ENCODE data around the gene TAC4. TPM values are rescaled to one million over a fixed set of nuclear protein-coding genes. Genes with fewer than 3 reads are reported as not detected.
"Not testable (repeated sequence)": the region's sequence is repeated elsewhere in the genome, so short reads cannot be mapped to it uniquely, and the experiment has no call there.

Gene TAC4
- total and polyA plus RNA-seq, 2 experiments from 2014 or later: not detected

- H3K79me2 ChIP-seq (ENCODE audit: insufficient read depth): no peaks in the 10 kb centered on the region
- TF ChIP-seq EZH2phosphoT487 (IDR thresholded peaks at IDR 0.05; ENCODE audit: insufficient read depth, low read depth): no peak
- no peak for TF ChIP-seq EZH2 (IDR thresholded peaks at IDR 0.05; ENCODE audit: insufficient read depth, poor library complexity, severe bottlenecking)
- H3K9ac ChIP-seq: no peak overlapping the region
- peaks cover 4% of the 10 kb centered on the region; the same call in 1 of the 2 replicates for H3K4me1 ChIP-seq (ENCODE audit: insufficient read depth)
- no peak for DNase-seq
- H2AFZ ChIP-seq: no peak overlapping the region
- H4K20me1 ChIP-seq (ENCODE audit: insufficient read depth): no peaks in the 10 kb centered on the region
- H3K27ac ChIP-seq: no peak overlapping the region
- in situ Hi-C loops (cut with MboI): no loop called here
- no peak overlapping the region for H3K4me2 ChIP-seq (ENCODE audit: unreplicated experiment)
- peaks cover 41% of the 10 kb centered on the region for H3K36me3 ChIP-seq (ENCODE audit: low read depth)
- H3K27me3 ChIP-seq (replicated peaks; ENCODE audit: insufficient read depth): no peaks in the 10 kb centered on the region
- no peaks in the 10 kb centered on the region for H3K9me3 ChIP-seq (ENCODE audit: low read depth)
- H3K9me2 ChIP-seq (ENCODE audit: insufficient read depth): no peaks in the 10 kb centered on the region
- WGBS, 2 experiments (ENCODE audit: low coverage in 1 of 2, low lambda C conversion rate in 2 of 2, missing lambda C conversion rate in 2 of 2): 74 to 88% methylated on average over 1 of the region's 1 CpG
- H3F3A ChIP-seq (ENCODE audit: insufficient read depth): no peaks in the 10 kb centered on the region
- no peak overlapping the region for H3K4me3 ChIP-seq
These were observed 17.3 kb downstream of the TAC4 start for GRCh38 chr17:49830605-49831004.

GRCh38 chr17:49829026-49829425 lies 18.8 kb downstream of the TAC4 start:
- no peak overlapping the region for H3K4me3 ChIP-seq
- no peaks in the 10 kb centered on the region for H3K9me2 ChIP-seq (ENCODE audit: insufficient read depth)
- no peak overlapping the region for H3K4me2 ChIP-seq (ENCODE audit: unreplicated experiment)
- 79 to 82% methylated on average over 2 of the region's 2 CpGs for WGBS, 2 experiments (ENCODE audit: low coverage in 1 of 2, low lambda C conversion rate in 2 of 2, missing lambda C conversion rate in 2 of 2)
- H4K20me1 ChIP-seq (ENCODE audit: insufficient read depth): no peaks in the 10 kb centered on the region
- H2AFZ ChIP-seq: no peak overlapping the region
- no peak for DNase-seq
- no peaks in the 10 kb centered on the region for H3K27me3 ChIP-seq (replicated peaks; ENCODE audit: insufficient read depth)
- H3K79me2 ChIP-seq (ENCODE audit: insufficient read depth): no peaks in the 10 kb centered on the region
- H3K9ac ChIP-seq: no peak overlapping the region
- TF ChIP-seq EZH2 (IDR thresholded peaks at IDR 0.05; ENCODE audit: insufficient read depth, poor library complexity, severe bottlenecking) (no peak), EZH2phosphoT487 (IDR thresholded peaks at IDR 0.05; ENCODE audit: insufficient read depth, low read depth) (no peak)
- H3F3A ChIP-seq (ENCODE audit: insufficient read depth): 0 out of 2 replicates have a peak, but pooled peaks cover 1% of the 10 kb centered on the region
- H3K9me3 ChIP-seq (ENCODE audit: low read depth): no peaks in the 10 kb centered on the region
- no peak overlapping the region for H3K27ac ChIP-seq
- in situ Hi-C loops (cut with MboI): no loop called here
- H3K4me1 ChIP-seq (ENCODE audit: insufficient read depth): peaks cover 4% of the 10 kb centered on the region; the same call in 1 of the 2 replicates
- peaks cover 48% of the 10 kb centered on the region for H3K36me3 ChIP-seq (ENCODE audit: low read depth)

GRCh38 chr17:49828325-49828724 lies 19.5 kb downstream of the TAC4 start:
- H3K4me3 ChIP-seq; H3K27ac ChIP-seq; H3K9me3 ChIP-seq (ENCODE audit: low read depth); H3K9me2 ChIP-seq (ENCODE audit: insufficient read depth); in situ Hi-C loops (cut with MboI); H3K27me3 ChIP-seq (replicated peaks; ENCODE audit: insufficient read depth); H2AFZ ChIP-seq; H3F3A ChIP-seq (ENCODE audit: insufficient read depth); H4K20me1 ChIP-seq (ENCODE audit: insufficient read depth); H3K79me2 ChIP-seq (ENCODE audit: insufficient read depth); H3K9ac ChIP-seq; H3K4me2 ChIP-seq (ENCODE audit: unreplicated experiment): not testable (repeated sequence)
- Histone ChIP-seq H3K36me3 (ENCODE audit: low read depth) (peaks cover 44% of the 10 kb centered on the region), H3K4me1 (ENCODE audit: insufficient read depth) (peaks cover 11% of the 10 kb centered on the region)
- DNase-seq: peak; percentile 56
- WGBS, 2 experiments (ENCODE audit: low coverage in 1 of 2, low lambda C conversion rate in 2 of 2, missing lambda C conversion rate in 2 of 2): 22 to 24% methylated on average over 2 of the region's 2 CpGs

- no peak overlapping the region for H3K4me3 ChIP-seq
- DNase-seq: no peak
- no peak overlapping the region for H3K27ac ChIP-seq
- no peaks in the 10 kb centered on the region for H3K9me3 ChIP-seq (ENCODE audit: low read depth)
- H3K9ac ChIP-seq: no peak overlapping the region
- no peaks in the 10 kb centered on the region for H4K20me1 ChIP-seq (ENCODE audit: insufficient read depth)
- H3K79me2 ChIP-seq (ENCODE audit: insufficient read depth): 0 out of 2 replicates have a peak, but pooled peaks cover 2% of the 10 kb centered on the region
- H3K4me1 ChIP-seq (ENCODE audit: insufficient read depth): peaks cover 18% of the 10 kb centered on the region
- H2AFZ ChIP-seq: no peak overlapping the region
- 61 to 74% methylated on average over 2 of the region's 2 CpGs for WGBS, 2 experiments (ENCODE audit: low coverage in 1 of 2, low lambda C conversion rate in 2 of 2, missing lambda C conversion rate in 2 of 2)
- no peaks in the 10 kb centered on the region for H3K27me3 ChIP-seq (replicated peaks; ENCODE audit: insufficient read depth)
- no peak overlapping the region for H3K4me2 ChIP-seq (ENCODE audit: unreplicated experiment)
- TF ChIP-seq EZH2 (IDR thresholded peaks at IDR 0.05; ENCODE audit: insufficient read depth, poor library complexity, severe bottlenecking) (no peak), EZH2phosphoT487 (IDR thresholded peaks at IDR 0.05; ENCODE audit: insufficient read depth, low read depth) (no peak)
- H3K36me3 ChIP-seq (ENCODE audit: low read depth): peaks cover 52% of the 10 kb centered on the region
- no peaks in the 10 kb centered on the region for H3K9me2 ChIP-seq (ENCODE audit: insufficient read depth)
- H3F3A ChIP-seq (ENCODE audit: insufficient read depth): peaks cover 15% of the 10 kb centered on the region; the same call in 1 of the 2 replicates
- in situ Hi-C loops (cut with MboI): no loop called here
These were observed 22.2 kb downstream of the TAC4 start for GRCh38 chr17:49825645-49826044.

- 55 to 59% methylated on average over 2 of the region's 2 CpGs for WGBS, 2 experiments (ENCODE audit: low coverage in 1 of 2, low lambda C conversion rate in 2 of 2, missing lambda C conversion rate in 2 of 2)
- TF ChIP-seq EZH2 (IDR thresholded peaks at IDR 0.05; ENCODE audit: insufficient read depth, poor library complexity, severe bottlenecking): no peak
- TF ChIP-seq EZH2phosphoT487 (IDR thresholded peaks at IDR 0.05; ENCODE audit: insufficient read depth, low read depth): no peak
These were observed 24.3 kb downstream of the TAC4 start for GRCh38 chr17:49823614-49824013.

More at GRCh38 chr17:49823614-49824013, 24.3 kb downstream of the TAC4 start:
- Histone ChIP-seq H2AFZ (no peak overlapping the region), H3K79me2 (ENCODE audit: insufficient read depth) (peaks cover 13% of the 10 kb centered on the region), H3K9me2 (ENCODE audit: insufficient read depth) (no peaks in the 10 kb centered on the region), H3K4me1 (ENCODE audit: insufficient read depth) (peaks cover 18% of the 10 kb centered on the region), H3K4me2 (ENCODE audit: unreplicated experiment) (no peak overlapping the region), H3K27ac (peak overlapping the region; percentile 56), H3K9ac (no peak overlapping the region), H3K36me3 (ENCODE audit: low read depth) (peaks cover 49% of the 10 kb centered on the region), H4K20me1 (ENCODE audit: insufficient read depth) (no peaks in the 10 kb centered on the region), H3K4me3 (no peak overlapping the region), H3K9me3 (ENCODE audit: low read depth) (no peaks in the 10 kb centered on the region), H3K27me3 (replicated peaks; ENCODE audit: insufficient read depth) (no peaks in the 10 kb centered on the region), H3F3A (ENCODE audit: insufficient read depth) (peaks cover 15% of the 10 kb centered on the region; the same call in 1 of the 2 replicates)
- in situ Hi-C loops (cut with MboI): no loop called here
- DNase-seq: peak; percentile 50
